Colonic mucosa (tissue), 4 donors: ENCODE data around the gene NPFFR1. TPM values are rescaled to one million over a fixed set of nuclear protein-coding genes. Genes with fewer than 3 reads are reported as not detected.

Source experiments
- DNase-seq: peaks from one replicate; pipeline ENCODE4 v3.0.0-alpha.2; 2020
- H3K27ac ChIP-seq: fragments of 200-600 bp; one replicate; pipeline ENCODE4 v1.8.0; 2021
- H3K27me3 ChIP-seq: fragments of 200-600 bp; one replicate; pipeline ENCODE4 v1.8.0; 2021
- H3K36me3 ChIP-seq: fragments of 200-600 bp; one replicate; pipeline ENCODE4 v1.8.0; 2021
- H3K4me1 ChIP-seq: fragments of 200-600 bp; one replicate; pipeline ENCODE4 v1.8.0; 2021; ENCODE audit warnings: mild to moderate bottlenecking
- H3K4me3 ChIP-seq: fragments of 200-600 bp; one replicate; pipeline ENCODE4 v1.8.0; 2021
- H3K9ac ChIP-seq, 2 donors: one replicate each; pipeline ENCODE4 v1.7.0; 2013; ENCODE audit warnings: control low read depth in 2 of 2, low read depth in 2 of 2, low read length in 2 of 2
- H3K9me3 ChIP-seq: fragments of 200-600 bp; one replicate; pipeline ENCODE4 v1.8.0; 2021
- CTCF ChIP-seq: fragments of 200-600 bp; IDR thresholded peaks from one replicate; pipeline ENCODE4 v1.8.0; 2022; ENCODE audit warnings: antibody characterized with exemption, mild to moderate bottlenecking
- intact Hi-C: fragments of 100-400 bp; cut with DNase I; formaldehyde crosslinking; loops from one replicate; pipeline ENCODE4 v1.14.1; 2022
- total RNA-seq, 2 donors: library from RNA; stranded (reverse); fragmentation: NEBNext Ultra II Directional in 1 of 2; extraction: Animal tissue kit (Norgen Biotek cat#: 25700) in 1 of 2; gene quantifications; one replicate each; pipeline ENCODE4 v1.2.1, GENCODE V29; 2021
- donor health status: healthy.
- donor health status: DM: no; HTN: no; CAD: no.
- donor health status: DM: no; HTN: no; CAD: no.

NPFFR1 gene
- total RNA-seq, 2 donors from 2014 or later = 0.07 to 0.08 TPM

- H3K36me3 ChIP-seq = no peaks in the 10 kb centered on the region
- H3K9ac ChIP-seq = no peak overlapping the region
- no peak for DNase-seq
- no peaks in the 10 kb centered on the region for H3K4me1 ChIP-seq
- intact Hi-C loops = no loop called here
- no peaks in the 10 kb centered on the region for H3K9me3 ChIP-seq
- no peak overlapping the region for H3K27ac ChIP-seq
- H3K4me3 ChIP-seq = no peak overlapping the region
- no peak for TF ChIP-seq CTCF
- no peaks in the 10 kb centered on the region for H3K27me3 ChIP-seq
Measured at GRCh38 chr10:70312972-70313371, 29.2 kb upstream of the NPFFR1 start.

- TF ChIP-seq CTCF = no peak
- no peak overlapping the region for H3K27ac ChIP-seq
- H3K9ac ChIP-seq = no peak overlapping the region
- no peaks in the 10 kb centered on the region for H3K36me3 ChIP-seq
- H3K4me1 ChIP-seq = no peaks in the 10 kb centered on the region
- intact Hi-C loops = no loop called here
- no peak for DNase-seq
- H3K9me3 ChIP-seq = no peaks in the 10 kb centered on the region
- no peaks in the 10 kb centered on the region for H3K27me3 ChIP-seq
- no peak overlapping the region for H3K4me3 ChIP-seq
Measured at GRCh38 chr10:70312249-70312648, 28.4 kb upstream of the NPFFR1 start.

GRCh38 chr10:70311698-70312097 is 27.9 kb upstream of the NPFFR1 start:
- no peaks in the 10 kb centered on the region for H3K9me3 ChIP-seq
- DNase-seq = no peak
- no peak overlapping the region for H3K27ac ChIP-seq
- no peak overlapping the region for H3K9ac ChIP-seq
- intact Hi-C loops = no loop called here
- H3K27me3 ChIP-seq = no peaks in the 10 kb centered on the region
- H3K4me1 ChIP-seq = no peaks in the 10 kb centered on the region
- H3K4me3 ChIP-seq = no peak overlapping the region
- no peak for TF ChIP-seq CTCF
- no peaks in the 10 kb centered on the region for H3K36me3 ChIP-seq

- H3K27me3 ChIP-seq = no peaks in the 10 kb centered on the region
- intact Hi-C loops = no loop called here
- H3K27ac ChIP-seq = no peak overlapping the region
- TF ChIP-seq CTCF = no peak
- no peaks in the 10 kb centered on the region for H3K36me3 ChIP-seq
- no peak overlapping the region for H3K9ac ChIP-seq
- DNase-seq = no peak
- no peak overlapping the region for H3K4me3 ChIP-seq
- no peaks in the 10 kb centered on the region for H3K9me3 ChIP-seq
- no peaks in the 10 kb centered on the region for H3K4me1 ChIP-seq
Measured at GRCh38 chr10:70309661-70310060, 25.9 kb upstream of the NPFFR1 start.

GRCh38 chr10:70308121-70309060 is 24.6 kb upstream of the NPFFR1 start:
- Histone ChIP-seq H3K27me3 (no peaks in the 10 kb centered on the region), H3K9ac (no peak overlapping the region), H3K36me3 (no peaks in the 10 kb centered on the region), H3K27ac (no peak overlapping the region), H3K9me3 (no peaks in the 10 kb centered on the region), H3K4me1 (no peaks in the 10 kb centered on the region), H3K4me3 (no peak overlapping the region)
- no peak for DNase-seq
- intact Hi-C loops = no loop called here
- TF ChIP-seq CTCF = no peak
